Measurements from ENCODE around the gene SGSH.
"Not testable (repeated sequence)": the region's sequence is repeated elsewhere in the genome, so short reads cannot be mapped to it uniquely, and the experiment has no call there.

The SGSH gene

GRCh38 chr17:80252871-80253270 is 32.7 kb upstream of the SGSH start:
- peak; percentile 38 for DNase-seq

DNA sequence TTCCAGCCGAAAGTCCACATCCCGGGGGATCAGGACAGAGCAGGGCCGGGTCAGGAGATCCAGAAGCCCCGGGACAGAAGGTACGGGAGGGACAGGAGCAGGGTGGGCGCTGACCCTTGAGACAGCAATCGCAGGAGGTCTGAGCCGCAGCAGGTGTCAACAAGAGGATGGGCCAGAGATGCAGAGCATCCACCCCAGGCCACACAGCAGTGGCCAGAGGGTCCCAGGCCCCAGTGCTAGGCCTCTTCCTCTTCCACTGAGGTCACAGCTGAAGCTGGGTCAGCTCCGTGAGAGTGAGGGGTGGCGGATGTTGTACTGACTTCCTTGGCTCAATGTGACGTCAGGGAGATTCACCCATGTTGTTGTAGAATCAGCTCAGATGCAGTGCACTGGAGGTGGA is 31.8 kb upstream of the SGSH start:
- DNase-seq = no peak

GRCh38 chr17:80248894-80249710 is 29.0 kb upstream of the SGSH start:
- no peak for DNase-seq

DNA sequence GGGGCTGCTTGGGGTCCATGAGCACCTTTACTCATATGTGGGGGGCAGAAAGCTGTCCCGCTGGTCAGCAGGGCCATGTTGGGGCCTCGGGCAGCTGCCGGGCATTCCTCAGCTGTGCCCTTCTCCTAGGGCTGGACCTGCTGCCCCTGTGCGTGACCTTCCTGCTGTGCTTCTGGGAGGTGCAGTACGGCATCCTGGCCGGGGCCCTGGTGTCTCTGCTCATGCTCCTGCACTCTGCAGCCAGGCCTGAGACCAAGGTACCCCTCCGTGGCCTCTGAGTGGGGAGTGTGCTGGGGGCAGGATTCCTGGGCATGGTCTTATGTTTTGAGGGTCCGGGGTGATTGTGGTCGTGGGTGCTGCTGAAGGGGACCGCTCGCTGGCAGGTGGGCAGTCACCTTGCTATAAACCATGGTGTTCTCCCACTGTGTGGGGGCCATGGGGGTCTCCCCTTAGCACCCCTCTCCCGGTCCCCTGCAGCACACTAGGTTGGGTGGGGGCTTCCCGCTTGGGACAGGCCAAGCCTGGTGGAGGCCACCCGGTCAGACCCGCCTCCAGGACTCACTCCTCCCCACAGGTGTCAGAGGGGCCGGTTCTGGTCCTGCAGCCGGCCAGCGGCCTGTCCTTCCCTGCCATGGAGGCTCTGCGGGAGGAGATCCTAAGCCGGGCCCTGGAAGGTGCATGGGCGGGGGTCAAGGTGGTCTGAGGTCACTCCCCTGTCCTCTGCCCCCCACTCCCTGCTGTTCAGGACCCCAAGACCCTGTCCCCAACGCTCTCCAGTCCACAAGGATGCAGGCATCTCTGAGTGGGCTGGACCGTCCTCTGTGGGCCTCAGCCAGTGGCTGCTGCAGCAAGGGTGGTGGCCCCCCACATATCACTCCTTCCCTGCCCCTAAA is 28.1 kb upstream of the SGSH start:
- no peak for DNase-seq

- no peak for DNase-seq
These were observed 27.4 kb upstream of the SGSH start for GRCh38 chr17:80247561-80247960.

DNA sequence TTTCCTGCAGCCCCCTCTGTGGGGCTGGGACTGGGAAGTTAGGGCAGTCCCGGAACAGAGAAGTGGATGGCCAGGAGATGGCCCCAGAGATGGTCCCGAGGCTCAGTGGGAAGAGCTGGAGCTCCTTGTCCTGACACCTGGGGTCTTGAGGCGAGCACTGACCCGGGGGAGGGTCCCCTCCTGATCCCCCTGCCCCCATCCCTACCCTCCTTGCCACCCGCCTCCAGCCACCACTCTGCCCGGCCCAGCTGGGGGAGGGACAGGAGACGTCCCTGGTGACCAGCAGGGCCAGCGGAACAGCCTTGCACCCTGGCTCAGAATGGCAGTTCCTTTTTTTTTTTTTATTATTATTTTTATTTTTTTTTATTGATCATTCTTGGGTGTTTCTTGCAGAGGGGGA is 26.6 kb upstream of the SGSH start:
- no peak for DNase-seq

GRCh38 chr17:80246266-80246681 is 26.1 kb upstream of the SGSH start:
- no peak for DNase-seq

DNA sequence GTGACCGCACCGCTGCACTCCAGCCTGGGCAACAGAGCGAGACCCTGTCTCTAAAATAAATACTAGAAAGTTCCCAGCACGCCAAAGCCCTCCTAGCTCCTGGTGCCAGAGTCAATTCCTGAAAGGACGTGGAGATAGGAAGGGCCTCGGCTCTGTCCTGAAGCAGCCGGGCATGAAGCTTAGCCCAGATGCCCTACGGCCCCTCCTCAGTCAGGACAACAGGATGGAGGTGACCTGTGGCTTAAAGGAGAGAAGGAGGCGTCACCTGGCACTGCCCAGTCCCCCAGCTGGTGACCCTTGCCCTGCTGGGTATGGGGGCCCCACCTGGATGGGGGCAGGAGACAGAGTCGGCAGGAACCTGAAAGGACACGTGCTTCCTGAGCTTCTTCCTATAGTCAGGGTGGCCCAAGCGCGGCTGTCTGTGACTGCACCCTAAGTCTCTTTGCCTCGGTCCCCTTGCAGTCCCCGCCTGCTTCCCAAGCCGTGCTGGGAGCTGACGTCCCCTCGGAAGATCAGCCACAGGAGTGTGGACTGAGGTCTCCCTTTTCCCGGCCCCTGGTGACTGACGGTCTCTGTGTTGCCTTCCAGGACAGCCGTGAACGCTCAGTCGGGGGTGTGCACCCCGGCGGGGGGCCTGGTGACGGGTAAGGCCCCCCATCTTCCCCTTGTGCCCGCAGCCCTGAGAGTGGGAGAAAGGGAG is 25.6 kb upstream of the SGSH start:
- DNase-seq = no peak

DNA sequence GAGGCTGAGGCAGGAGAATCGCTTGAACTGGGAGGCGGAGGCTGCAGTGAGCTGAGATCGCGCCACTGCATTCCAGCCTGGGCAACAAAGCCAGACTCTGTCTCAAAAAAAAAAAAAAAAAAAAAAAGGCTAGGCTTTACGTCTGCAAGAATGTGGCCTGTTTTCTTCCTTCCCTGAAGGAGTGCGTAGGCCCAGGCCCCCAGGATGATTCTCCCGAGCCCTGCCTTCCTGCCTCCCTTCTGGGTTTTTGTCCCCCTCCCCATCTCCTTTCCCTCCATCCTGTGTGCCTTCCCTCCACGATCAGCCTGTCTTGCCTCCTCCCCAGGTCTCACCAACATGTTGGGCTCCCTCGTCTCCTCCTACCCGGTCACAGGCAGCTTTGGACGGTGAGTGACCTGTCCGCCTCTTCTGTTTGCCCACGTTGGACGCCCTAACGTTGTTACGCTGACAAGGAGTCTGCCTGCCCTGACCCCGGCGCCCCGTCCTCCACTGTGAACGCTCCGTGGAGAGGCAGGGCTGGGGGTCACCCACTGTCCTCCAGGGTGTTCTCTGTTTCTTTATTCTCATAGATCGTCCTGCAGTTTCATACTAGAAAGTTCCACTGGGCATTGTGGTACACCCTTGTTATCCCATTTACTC is 24.9 kb upstream of the SGSH start:
- no peak for DNase-seq

GRCh38 chr17:80244448-80244847 is 24.3 kb upstream of the SGSH start:
- DNase-seq = not testable (repeated sequence)

- no peak for DNase-seq
These were observed 23.6 kb upstream of the SGSH start for GRCh38 chr17:80243526-80244433.

DNA sequence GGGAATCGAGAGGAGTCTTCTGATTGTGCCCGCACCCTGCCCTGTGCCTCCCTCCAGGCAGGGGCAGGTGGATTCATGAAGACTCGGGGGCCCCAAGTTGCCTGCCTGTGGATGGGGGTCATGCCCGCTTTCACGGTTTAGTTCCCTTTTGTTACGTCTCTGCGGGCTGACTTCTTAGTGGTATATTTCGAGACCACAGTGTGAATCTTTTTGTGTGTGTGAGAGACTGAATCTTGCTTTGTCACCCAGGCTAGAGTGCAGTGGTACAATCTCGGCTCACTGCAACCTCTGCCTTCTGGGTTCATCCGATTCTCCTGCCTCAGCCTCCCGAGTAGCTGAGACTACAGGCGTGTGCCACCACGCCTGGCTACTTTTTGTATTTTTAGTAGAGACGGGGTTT is 22.4 kb upstream of the SGSH start:
- DNase-seq = no peak

DNA sequence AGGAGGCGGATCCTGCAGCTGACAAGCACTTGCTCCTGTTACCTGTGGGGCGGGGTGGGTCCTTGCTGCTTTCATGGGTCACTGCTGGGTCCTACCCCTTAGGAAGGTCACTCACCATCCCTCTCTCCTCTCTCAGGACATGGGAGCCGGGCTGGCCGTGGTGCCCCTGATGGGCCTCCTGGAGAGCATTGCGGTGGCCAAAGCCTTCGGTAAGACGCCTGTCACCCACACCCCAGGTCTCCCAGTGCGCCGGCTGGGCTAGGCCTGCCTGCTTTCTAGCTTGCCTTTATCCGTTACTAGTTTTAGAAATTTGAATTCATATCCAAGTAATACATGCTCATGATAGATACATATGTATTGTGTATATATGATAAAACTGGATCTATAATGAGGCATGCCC is 17.3 kb upstream of the SGSH start:
- no peak for DNase-seq

DNA sequence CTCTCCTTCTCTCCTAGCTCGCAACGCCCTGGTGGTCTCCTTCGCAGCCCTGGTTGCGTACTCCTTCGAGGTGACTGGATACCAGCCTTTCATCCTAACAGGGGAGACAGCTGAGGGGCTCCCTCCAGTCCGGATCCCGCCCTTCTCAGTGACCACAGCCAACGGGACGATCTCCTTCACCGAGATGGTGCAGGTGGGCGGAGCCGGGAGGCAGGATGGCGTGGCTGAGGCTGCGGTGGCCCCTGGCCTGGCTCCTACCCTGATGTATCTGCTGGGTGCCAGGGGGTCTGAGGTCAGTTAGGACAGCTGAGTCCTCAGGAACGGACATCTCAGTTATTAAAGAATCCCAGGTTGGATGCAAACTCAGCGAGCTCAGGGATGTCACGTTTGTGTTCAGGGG is 16.8 kb upstream of the SGSH start:
- DNase-seq = no peak

DNA sequence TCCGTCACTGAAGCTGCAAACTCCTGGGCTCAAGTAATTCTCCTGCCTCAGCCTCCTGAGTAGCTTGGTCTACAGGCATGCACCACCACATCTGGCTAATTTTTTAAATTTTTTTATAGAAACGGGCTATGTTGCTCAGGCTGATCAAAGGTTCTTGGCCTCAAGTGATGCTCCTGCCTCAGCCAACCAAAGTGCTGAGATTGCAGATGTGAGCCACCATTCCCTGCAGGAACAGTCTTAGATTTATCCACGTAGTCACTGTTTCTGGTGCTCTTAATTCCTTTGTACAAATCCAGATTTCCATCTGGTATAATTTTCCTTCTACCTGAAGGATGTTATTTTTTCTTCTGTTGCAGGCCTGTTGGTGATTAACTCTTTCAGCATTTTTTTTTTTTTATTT is 13.1 kb upstream of the SGSH start:
- no peak for DNase-seq

DNA sequence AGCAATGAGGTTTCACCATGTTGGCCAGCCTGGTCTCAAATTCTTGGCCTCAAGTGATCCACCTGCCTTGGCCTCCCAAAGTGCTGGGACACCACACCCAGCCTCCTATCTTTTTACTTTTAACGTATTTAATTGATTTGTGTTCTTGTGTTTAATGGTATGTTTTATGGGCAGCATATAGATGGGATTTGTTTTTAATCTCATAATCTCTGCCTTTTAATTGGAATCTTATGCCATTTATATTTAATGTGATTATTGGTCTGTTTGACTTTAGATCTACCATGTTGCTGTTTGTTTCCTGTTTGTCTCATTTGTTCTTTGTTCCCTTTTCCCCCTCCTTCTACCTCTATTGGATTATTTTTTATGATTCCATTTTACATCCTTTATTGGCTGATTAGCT is 12.3 kb upstream of the SGSH start:
- DNase-seq = no peak

- DNase-seq = no peak
These were observed 8.9 kb upstream of the SGSH start for GRCh38 chr17:80229011-80229410.

DNA sequence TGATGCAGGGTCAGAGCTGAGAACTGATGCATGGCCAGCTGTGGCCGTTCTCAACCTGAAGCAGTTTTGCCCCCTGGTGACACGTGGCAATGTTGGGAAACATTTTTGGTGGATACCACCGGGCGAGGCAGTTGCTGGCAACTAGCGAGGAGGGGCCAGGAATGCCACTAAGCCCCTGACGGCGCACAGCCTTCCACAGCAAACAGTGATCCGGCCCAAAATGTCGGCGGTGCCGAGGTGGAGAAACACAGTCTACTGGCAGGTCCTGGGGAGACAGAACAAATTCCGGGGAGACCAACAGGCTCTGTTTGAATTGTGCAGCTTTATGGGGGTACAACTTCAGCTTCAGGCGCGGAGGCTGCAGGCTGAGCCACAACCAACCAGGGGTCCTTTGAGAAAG is 8.3 kb upstream of the SGSH start:
- no peak for DNase-seq

- no peak for DNase-seq
These were observed 7.5 kb upstream of the SGSH start for GRCh38 chr17:80227666-80228065.

DNA sequence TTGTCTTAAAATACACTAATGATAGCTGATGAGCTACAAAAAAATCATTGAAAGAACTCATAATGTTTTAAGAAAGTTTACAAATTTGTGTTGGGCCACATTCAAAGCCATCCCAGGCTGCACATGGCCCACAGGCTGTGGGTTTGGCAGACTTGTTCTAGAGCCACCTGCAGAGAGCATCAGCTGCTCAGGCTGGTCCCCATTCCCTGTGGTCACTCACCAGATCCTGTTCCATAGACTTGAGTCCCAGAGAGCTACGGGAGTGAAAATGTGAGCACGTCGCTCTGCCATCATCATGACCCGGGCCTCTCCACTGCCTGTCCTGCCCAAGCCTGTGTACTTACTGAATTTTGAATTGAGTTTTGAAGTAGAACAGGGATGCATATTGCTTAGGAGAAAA is 7.0 kb upstream of the SGSH start:
- no peak for DNase-seq

- DNase-seq = no peak
These were observed 5.1 kb upstream of the SGSH start for GRCh38 chr17:80225230-80225629.

GRCh38 chr17:80224683-80225082 is 4.5 kb upstream of the SGSH start:
- DNase-seq = no peak

Data from DMS 273 treated with DMSO at 0.1 percent for 48 hours (cell line).